NCI-H187 treated with DMSO at 0.1 percent for 48 hours (cell line): ENCODE results near the gene ZIC1.

Experiments used
- DNase-seq: peaks from one replicate; lab custom pipeline; 2025; lab: John Stamatoyannopoulos, UW

ZIC1 gene

DNA sequence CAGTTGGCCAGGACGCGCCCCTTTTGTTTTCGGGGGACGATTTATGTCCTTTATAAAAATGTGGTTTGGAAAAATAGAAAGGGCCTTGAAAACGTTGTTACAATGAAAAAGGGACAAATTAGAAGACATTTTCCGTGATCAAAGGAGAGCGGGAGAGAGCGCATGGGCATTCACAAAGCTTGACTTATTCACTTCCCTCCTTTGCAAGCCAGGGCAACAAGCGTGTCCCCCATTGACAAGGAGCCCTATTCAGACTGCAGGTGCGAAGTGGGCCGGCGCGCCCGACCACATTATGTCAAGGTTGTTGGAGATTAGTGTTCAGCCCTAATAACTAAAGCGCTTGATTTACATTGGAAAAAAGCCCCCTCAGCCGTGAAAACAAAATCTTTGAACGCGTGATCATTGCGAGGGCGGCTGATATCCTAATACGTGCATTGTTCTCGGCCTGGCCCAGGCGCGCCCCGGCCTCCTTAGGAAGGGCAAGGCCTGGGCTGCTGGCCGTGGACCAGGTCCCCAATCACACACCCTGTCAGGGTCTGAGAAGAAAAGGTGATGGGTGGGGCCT is 28.7 kb upstream of the ZIC1 start:
- no peak for DNase-seq

DNA sequence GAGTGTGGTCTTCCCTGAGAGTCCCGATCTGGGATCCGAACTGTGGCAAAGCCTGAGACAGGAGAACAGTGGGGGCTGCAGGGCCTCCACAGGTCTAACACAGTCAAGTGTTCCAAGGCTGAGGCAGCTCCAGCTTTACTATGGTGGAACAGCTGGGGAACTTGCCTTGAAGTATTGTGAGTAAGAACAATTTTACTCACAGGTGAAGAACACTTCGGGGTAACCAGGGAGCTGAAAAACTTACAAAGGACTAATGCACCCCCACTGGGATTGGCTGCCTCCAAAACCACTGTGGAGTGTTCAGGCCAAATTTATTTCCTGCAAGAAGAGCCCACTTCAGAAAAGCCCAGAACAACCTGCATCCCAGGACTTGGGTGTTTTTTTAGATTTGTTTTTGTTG is 28.2 kb upstream of the ZIC1 start:
- no peak for DNase-seq

DNA sequence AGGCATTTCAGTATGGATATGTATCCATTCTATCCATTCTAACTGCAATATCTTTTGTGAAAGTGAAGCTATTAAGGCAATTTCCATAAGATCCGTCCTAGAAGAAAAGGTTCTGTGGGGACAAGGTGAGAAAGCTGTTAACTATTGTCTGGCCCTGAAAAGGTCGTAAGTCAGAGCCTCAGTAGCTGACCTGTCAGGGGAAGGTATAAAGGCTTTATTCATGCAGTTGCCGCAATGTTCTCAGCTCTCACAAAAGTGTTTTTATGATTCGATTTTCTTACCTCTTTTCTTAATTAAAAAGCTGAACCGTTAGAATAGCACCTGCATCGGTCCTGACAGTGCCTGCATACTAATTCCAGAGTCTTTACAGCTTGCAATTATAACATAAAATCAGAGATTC is 27.6 kb upstream of the ZIC1 start:
- DNase-seq = no peak

DNA sequence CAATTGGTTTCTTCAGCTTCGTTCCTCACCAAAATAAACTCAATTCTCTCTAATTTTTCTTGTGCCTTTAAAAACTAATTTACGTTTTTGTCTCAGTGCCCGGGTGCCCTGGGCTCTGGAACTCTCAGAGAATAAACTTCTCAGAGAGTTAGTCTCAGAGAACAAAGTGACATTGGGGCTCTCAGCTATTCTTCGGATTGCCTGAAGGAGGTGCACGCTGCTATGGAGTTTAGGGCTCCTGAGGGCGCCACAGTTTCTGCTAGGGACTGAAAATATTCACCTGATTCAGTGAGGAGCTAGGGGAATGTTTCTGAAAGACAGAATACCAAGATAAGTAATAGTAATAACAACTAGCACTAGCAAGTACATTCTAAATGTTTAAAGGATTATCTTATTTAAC is 25.5 kb upstream of the ZIC1 start:
- DNase-seq = no peak

DNA sequence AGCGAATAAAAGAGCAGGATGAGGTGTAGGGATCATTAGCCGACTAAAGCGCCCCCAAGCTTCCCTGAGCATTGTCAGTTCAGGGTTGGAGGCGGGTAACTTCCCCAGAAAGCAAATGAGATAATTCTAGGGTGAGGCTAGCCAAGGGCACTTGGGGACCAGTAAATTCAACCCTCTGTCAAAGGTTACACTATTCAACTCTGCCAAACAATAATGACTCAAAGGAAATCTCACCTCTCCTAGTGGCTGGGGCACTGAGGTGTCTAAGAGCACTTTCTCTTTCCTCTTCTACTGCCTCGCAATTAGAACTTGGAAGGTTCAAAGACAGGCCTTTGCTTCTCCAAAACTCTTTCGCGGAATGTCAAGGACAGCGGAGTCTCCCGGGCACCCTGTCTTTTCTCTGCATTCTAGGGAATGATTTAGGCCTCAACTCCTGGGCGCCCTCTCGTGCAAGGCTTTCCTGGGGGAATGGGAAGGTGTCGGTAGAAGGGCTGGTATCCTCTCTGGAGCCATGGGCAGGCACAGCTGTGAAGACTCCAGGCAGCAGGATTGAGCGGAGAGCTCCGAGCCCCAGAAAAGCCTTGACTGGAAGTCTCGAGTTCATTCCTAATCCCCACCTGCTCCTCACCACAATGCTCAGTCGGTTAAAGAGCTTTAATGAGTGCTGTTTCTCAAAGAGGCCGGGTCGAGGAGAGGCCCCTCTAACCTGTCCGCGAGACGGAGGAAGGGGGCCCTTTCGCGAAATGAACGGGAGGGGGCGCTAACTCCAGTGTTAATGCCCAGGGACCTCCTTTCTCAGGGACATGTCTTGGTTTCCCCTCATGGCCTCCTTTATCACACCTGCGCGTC is 24.7 kb upstream of the ZIC1 start:
- no peak for DNase-seq

DNA sequence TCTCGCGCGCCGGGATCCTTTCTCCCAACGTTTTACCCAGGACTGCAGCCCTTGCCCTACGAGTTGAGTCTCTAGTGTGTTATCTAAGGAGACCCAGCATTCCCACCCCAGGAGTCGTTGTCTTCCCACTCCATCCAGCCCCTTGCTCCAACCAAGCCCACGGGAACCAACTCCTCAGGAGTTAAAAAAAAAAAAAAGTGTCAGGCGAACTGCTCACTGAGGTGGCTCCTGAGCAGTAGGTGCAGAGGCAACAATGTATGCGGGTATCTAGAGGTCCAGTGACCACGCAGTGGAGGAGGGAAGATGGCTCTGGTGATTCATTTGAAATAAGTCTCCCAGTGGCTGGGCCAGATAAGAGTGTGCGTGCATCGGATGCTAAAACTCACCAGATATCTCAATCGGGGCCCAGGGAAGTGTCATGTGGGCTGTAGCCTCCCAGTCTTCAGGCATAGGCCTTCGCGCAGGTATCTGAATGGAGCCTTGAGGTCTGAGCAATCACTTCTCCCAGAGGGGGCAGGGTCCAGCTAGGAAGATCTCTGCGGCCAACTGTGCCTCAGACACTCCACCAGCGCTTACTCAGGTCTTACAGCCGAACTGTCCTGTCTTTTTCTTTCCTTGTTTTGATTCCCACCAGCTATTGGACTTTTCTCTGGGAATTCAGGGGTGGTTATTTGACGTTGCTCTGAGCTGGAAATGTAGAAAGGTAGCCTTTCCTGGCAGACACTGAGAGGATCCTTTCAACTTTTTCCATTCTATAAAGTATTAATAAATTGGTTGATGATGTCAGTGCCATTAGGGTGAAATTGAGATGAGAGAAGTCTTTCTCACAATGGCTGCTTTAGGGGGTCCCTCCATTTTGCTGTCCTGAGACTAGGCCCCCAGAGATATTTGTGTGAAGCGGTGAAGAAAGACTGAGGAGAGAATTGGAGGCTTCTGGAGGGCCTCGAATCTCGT is 23.8 kb upstream of the ZIC1 start:
- DNase-seq = no peak

DNA sequence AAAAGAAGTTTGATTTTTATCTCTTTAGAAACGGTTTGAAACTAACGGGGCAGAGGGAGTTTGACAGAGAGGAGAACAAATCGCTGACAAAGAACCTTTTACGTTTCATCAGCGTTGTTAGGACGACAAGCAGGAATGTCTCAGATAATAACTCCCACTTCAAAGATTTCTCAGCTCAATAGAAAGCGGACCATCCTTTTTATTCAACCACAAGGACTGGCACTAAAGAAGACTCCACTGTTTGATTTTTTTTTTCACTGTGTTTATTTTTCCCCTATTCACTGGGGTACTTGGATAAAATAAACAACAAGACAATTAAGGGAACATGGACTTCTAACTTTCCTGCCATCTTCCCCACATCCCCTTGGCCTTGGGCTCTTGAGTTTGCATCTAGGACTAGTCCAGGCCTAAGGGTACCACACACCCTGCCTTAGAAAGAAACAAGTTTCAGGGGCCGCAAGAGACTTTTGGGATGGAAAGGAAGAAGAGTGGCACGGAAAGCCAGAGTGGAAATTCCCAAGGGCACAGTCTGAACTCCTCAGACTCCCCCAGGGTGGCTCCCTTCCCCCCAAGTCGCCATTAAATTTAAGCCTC is 21.8 kb upstream of the ZIC1 start:
- no peak for DNase-seq

DNA sequence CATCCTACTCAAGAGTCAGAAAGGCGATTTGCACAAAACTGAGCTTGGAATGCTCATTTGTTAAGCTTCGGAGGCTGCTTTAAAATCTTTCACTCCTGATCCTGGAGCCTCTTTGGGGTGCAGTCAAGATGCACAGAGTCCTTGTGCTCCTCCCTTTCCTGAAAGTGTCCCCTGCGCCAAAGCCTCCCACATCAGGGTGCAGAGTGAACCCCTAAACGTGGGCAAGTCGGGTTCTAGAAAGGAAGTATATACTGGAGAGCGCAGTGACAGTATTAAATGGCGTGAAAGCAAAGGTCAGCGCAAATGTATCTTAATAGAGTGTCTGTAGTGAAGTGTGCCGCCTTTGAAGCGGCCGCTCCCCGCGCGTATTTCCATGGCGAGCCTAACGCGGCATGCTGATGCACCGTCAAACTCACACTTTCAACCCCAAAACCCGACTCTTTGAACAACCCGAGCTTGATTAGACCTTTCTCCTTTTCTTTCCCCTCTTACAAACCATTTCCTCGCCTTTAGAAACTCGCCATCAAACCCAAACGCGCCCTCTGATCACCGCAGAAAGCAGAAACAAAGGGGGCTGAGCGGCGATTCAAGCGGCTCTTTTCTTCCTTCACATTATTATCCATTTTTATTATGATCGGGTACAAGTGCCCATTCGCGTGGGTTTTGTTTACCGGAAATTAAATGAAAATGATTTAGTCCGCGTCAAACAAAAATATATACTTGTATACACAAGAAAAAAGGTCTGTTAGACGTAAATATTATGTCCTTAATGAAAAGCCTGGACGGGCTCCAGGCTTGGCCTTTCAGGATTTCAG is 21.1 kb upstream of the ZIC1 start:
- DNase-seq = no peak

DNA sequence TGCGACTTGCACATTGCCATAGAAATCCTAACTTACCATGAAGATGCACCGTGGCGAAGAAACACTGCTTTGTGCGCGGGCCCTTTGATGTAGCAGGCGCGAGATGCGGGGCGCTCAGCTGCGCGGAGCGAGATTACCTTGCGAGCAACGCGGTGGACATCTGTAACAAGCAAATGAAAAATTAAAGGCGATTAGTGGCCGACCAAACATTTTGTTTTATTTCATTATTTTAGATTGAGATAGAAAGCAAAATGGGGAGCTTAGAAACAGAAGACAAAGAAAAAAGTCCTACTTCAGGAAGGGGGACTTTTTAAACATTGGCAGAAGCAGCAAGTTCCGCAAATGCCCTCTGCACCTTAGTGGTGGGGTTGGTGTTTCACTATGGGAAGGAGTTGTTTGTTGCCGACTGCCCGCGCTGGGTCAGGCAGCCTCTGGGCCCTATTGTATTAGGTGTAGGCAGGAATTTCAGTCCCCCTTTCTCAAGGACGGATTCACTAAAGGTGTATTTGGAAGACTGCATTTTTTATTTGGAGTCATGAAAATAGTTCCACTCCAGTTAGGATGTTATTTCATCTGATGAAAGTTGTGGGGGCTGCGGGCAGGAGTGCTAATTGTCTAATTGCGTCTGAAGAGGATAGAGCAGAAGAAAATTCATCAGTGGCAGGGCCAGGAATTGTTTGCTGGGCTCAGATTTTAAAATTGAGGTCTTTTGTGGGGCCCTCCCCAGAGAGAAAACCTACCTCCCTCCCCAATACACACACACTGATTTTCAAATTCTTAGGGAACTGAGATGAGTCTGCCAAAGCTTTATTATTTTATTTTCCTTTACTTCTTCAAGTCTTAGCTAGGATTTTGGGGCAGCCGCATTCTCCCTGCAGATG is 20.2 kb upstream of the ZIC1 start:
- no peak for DNase-seq

DNA sequence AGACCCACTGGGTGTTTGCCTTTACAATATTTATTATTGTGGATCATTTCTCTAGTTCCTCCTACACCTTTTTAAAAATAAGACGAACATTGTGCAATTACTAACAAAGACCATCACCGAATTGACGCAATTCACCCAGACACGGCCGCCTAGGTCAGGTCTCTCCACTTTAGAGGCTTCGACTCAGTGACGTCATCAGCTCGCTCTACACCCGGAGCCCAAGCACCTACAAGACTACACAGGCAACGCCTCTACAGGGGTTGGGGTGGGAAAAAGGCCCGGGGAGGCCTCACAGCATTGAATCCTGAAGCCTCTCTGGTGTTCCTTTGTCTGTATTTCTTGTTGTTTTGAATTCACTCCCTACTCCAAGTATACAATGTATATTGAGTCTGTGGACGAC is 19.4 kb upstream of the ZIC1 start:
- DNase-seq = no peak

DNA sequence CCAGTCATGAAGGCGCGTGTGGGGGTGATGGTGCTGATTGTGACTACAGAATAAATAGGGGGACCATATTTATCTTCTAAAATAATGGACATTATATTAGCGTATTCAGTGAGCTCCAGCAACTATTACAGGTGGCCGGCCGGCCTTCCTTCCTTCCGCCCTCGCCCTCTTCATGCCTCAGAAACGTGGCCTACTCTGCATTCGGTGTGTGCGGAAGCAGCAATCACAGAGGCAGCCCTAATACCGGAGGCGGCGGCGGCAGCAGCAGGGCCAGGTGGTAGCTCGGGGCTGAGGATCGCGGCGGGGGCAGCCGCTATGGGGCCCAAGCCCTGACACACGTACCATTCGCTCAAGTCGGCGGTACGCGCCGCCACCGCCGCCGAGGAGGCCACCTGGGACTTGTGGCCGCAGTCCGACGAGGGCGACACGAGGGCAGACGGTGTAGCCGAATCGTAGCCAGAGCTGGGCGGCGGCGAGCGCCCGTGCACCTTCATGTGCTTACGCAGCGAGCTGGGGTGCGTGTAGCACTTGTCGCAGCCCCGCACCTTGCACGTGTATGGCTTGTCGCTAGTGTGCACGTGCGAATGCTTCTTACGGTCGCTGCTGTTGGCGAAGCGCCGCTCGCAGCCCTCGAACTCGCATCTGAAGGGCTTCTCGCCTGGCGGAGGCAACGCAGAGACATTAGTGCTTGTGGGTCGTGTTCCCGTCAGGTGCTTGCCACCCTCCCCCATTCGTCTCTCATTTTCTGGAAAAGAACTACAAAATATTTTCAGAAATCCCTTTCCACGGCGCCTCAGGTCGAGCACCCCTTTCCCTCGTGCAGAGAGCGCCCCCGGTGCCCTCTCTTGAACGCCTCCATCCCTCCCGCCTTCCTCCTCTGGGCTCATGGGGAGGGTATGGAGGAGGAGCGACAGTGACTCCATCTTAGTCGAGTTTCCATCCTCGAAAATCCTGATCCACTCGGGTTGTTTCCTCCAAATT is 18.3 kb upstream of the ZIC1 start:
- DNase-seq = no peak

DNA sequence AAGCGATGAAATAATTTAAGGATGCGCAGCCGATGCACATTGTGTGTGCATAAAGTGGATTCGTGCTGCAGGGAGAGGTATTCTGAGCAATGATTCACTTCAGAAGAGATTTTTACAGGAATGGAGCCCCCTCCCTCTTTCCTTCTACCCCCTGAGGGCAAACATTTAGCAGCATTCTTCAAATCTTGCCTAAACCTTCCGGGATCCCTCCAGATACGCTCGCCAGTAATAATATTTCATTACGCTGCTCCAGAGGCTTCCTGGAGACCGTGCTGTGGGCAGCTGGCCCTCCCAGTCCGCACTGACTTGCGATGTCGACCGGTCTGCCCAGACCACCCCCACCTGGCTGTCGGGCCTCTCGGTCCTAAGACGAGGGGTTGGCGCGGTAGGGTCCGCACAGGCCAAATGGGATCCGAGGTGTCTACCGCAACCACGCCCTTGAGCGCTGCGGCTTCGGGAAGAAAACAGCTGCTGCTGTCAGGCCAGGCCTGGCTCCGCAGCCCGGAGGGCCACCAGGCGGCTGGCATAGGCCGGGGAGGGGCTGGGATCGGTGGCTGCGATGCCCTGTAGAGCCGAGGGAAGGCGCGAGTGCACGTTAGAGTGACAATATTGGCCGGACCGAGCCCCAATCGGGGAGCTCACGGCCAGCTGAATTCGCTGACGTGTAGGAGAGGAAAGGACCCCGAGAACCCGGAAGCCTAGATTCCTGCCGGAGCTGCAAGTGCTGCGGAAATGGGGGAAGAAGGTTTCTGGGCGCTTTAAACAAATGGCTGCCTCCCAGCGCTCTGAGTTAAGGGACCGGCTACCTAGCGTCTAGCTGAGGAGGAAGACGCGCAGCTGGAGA is 17.2 kb upstream of the ZIC1 start:
- DNase-seq = no peak

DNA sequence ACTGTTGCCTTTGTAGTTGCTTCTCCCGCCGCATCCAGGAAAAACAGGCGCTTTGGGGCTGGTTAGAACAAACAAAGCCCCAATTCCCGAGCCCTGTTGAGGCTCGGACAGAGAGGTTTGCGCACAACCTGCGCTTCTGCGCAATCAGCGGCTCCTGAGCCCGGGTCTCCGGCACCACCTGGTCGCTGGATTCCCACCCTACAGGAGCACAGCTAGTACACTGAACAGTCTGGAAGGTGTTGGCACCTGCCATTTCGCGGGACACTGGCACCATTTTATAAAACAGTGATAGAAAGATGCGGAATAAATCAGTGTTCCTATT is 16.6 kb upstream of the ZIC1 start:
- no peak for DNase-seq

DNA sequence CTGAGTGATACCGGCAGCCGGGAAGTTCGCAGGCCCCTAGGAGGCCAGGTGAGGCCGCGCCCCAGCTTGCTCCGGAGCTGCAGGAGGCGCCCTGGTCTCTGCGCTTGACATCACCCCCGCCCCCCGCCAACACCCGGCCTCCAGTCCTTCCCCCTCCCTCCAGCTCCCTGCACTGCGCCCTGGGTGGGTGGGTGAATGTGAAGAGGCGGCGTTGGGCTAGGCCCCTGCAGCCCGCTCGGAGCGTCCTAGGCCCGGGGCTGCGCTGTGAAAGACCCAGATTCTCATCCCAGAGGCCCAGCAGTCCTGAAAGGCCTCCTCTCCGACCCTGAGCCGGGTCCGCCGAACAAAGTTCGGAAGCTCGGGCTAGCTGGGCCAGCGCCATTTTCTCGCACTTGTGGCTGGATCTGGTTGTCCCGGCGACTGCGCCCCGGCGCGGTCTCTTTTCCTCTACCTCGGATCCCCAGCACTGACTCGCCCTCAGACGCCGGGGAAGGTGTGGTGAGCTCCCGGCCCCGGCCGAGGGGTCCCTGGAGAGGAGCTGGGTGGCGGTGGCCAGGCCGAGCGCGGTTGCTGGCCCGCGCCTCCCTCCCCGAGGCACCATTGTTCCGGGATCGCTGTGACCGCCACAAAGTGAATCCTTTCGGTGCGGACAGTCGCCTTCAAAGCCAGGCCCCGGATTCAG is 15.8 kb upstream of the ZIC1 start:
- no peak for DNase-seq

DNA sequence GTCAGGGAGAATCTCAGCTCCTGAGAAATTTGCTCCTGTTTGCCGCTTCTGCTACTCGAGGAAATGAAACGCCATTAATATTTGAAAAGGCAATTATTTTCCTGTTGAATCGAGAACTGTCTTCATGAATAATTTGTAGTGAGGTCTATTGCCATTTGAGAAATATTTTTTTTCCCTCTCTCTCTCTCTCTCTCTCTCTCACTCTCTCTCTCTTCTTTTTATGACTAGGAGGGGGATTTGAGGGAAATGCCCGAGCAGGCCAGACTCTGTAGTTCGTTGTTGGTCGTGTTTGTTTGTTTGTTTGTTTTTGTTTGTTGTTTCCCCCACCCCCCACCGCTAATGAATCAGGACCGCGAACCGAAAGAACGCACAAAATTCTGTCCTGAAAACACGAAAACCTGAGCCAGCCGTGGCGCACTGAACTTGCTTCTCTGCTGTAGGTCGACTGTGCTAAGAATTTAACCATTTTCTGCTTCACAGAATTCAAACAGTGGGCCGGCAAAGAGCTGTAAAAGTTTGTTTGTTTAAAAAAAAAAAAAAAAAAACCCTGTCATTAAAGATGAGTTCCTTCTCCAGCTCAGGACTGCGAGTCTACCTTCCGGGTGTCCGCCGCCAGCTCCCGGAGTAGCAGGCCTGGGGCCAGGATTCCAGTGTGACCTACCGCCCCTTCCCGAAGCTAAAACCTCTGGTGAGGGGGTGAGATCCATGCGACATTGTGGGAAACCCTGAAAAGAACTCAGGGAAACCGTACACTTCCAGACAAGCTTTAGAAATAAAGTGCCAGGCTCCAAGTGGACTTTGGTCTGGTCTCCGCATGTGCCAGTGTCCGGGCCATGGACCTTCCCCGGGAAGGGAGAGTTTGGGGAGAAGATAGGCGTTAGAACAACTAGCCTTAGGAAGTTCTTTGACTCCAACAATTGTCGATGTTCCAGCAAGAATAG is 15.0 kb upstream of the ZIC1 start:
- DNase-seq = no peak

DNA sequence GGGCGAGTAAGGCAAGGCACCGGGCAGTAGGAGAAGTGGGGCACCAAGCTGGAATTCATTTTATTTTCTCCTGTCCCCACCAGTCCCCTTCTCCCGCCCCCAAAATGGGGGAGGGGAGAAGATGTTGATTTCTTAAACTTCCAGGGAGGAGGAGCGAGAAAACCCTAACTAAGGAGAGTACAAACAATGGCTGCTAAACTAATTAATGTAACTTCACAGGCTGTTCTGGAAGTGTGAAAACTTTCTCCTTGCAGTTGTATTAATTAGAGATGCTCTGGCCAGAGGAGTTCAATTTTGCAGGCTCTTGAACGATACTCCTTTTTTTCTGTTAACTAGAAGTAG is 14.3 kb upstream of the ZIC1 start:
- no peak for DNase-seq
